GM12864 (cell line): ENCODE results near the gene HAPLN3.

Experiments used
- DNase-seq: peaks from one replicate; pipeline ENCODE4 v3.0.0-alpha.2; 2011; ENCODE audit warnings: low read depth
- H3K4me3 ChIP-seq: 2 replicates; pipeline ENCODE4 v1.5.1; 2011; ENCODE audit warnings: mild to moderate bottlenecking, low read depth, low read length, control low read depth
- TF ChIP-seq, protein P1 (sequence below): IDR thresholded peaks from 2 replicates; pipeline ENCODE4 v1.5.1; 2011; ENCODE audit warnings: low read depth, mild to moderate bottlenecking, moderate library complexity, low read length, control low read depth, inconsistent platforms; ENCODE audit errors: missing control alignments

HAPLN3 gene

DNA sequence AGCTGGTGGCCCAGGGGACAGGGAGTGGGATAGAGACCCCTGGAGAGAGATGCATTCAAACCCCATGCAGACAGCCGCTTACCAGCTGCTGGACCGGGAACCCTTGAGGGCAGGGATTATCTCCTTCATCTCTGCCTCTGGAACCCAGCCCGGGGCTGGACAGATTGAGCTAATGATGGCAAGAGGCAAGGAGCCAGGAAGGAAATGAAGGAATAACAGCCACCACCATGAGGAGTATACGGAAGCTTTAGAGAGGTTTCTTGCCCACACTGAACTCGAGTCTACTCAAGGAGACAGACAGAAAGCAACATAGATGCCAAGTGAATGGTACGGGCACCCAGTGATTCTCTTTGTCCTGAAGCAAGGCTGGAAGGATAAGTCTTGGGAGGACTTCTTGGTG lies 23.2 kb downstream of the HAPLN3 start:
- TF ChIP-seq, protein P1, sequence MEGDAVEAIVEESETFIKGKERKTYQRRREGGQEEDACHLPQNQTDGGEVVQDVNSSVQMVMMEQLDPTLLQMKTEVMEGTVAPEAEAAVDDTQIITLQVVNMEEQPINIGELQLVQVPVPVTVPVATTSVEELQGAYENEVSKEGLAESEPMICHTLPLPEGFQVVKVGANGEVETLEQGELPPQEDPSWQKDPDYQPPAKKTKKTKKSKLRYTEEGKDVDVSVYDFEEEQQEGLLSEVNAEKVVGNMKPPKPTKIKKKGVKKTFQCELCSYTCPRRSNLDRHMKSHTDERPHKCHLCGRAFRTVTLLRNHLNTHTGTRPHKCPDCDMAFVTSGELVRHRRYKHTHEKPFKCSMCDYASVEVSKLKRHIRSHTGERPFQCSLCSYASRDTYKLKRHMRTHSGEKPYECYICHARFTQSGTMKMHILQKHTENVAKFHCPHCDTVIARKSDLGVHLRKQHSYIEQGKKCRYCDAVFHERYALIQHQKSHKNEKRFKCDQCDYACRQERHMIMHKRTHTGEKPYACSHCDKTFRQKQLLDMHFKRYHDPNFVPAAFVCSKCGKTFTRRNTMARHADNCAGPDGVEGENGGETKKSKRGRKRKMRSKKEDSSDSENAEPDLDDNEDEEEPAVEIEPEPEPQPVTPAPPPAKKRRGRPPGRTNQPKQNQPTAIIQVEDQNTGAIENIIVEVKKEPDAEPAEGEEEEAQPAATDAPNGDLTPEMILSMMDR = no peak
- H3K4me3 ChIP-seq = no peak overlapping the region
- DNase-seq = no peak

DNA sequence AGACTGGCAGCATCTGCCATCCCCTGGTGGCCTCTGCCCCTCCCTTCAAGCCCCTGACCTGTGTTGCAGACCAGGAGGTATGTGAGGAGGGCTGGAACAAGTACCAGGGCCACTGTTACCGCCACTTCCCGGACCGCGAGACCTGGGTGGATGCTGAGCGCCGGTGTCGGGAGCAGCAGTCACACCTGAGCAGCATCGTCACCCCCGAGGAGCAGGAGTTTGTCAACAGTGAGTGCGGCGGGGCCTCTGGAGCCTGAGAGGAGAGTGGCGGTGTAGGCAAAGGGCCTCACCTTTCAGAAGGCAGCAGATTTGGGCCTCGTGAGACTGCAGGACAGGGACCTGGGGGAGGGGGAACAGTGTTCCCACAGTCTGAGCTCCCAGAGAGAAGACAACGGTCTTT lies 24.0 kb downstream of the HAPLN3 start:
- DNase-seq = no peak
- TF ChIP-seq, protein P1 = no peak
- no peak overlapping the region for H3K4me3 ChIP-seq

DNA sequence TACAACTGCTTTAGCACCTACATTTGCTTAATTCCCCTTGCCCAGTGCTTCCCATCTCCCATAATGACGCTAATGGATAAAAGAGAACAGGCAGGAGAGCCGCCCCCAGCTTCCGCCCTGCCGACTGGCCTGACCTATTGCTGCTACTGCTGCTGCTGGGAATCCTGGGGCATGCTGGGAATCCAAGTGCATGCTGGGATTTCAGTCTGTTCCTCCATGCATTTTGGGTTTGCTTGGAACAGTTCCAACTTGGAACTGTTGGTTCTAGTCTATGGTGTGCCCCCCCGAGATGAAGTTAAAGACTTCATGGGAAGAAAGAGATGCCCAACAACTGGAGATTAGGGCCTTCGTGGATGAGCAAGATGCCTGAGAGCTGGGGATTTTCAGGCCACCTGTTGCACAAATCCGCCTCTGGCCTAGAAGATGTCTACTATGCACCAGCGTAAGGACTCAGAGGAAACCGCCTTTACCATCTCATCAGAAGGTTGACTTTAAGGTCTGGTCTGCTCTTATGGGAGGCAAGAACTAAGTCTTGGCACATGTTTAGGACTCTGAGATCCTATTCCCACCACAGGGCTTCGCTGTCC lies 29.0 kb downstream of the HAPLN3 start:
- no peak for DNase-seq
- TF ChIP-seq, protein P1 = no peak
- H3K4me3 ChIP-seq = no peak overlapping the region

DNA sequence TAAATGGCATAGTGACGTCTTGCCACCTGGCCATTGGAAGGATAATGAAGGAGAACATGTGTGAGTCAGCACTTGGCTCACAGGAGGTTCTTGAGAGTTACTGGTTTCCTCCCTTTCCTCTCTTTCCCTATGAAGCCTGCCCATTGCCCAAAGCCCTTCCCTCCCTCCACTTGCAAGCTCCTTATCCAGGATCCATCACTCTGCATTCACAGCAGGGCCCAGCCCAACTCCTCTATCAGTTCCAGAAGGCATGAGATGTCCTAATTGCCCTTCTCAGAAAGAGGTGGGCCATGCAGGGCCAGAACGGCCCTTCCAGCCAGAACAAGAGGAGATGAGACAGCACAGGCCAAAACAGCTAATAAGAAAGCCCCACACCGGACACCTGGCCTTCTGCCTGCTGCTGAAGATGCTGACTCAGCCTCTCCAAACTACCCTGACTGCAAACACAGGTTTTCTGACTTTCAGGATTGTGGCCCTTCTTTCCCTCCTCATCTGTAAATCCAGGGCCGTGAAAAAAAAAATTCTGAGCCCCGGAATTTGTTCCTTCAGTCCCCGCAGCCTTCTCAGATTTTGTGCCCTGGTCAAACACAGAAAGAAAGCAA lies 29.7 kb downstream of the HAPLN3 start:
- H3K4me3 ChIP-seq = no peak overlapping the region
- TF ChIP-seq, protein P1 = no peak
- DNase-seq = no peak

DNA sequence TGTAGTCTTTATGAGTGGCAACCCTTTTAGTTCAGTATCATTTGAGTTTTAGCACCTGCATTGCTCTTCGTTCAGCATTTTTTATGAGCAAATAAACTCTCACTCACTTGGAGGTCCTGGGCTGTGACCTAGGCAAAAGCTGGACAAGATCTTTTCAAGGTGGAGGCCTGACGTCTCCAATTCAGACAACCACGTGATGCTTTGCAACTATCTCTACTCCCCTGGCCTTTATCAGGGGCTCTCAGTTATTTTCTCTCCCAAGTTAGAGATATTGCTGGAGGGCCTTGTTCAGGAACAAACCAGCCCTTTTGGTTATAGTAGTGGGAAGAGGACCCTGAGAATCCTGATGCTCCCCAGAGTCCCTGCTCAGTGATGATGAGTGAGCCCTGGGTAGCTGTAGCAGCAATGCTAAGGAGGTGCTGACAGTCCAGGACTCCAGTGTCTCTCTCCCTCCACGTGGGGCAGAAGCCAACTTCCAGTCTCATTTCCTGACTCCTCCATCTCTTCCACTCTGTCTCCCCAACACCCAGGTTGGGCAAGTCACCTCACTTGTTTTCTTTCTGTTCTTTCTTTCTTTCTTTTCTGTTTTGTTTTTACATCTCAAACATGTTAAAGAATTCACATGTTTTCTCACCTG lies 30.4 kb downstream of the HAPLN3 start:
- TF ChIP-seq, protein P1 = no peak
- no peak overlapping the region for H3K4me3 ChIP-seq
- no peak for DNase-seq

DNA sequence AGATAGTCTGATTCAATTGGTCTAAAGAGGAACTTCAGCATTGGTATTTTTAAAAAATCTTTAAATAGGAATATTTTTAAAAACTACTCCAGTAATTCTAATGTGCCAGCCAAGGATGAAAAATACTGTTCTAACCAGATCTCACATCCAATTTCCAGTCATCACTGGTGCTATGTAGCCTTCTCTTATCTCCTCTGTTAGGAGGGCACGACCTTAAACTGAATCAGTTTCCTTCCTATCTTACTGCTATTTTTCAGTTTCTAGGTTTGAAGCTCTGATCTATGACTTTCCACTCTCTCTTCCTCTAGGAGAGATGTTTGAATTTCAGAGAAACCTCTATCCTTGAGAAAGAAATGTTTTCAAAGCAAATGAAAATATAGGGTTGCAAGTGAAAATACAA lies 31.9 kb downstream of the HAPLN3 start:
- H3K4me3 ChIP-seq = no peak overlapping the region
- TF ChIP-seq, protein P1 = no peak
- DNase-seq = no peak
